Body of pancreas (tissue), 4 donors: Measurements from ENCODE around the gene LCN12. TPM values are rescaled to one million over a fixed set of nuclear protein-coding genes. Genes with fewer than 3 reads are reported as not detected.

Experiments
- ATAC-seq: fragments of 150-250 bp; one replicate; pipeline ENCODE4 v1.9.1; 2016
- DNase-seq, 4 donors: peaks; one replicate each; pipeline ENCODE4 v3.0.0-alpha.2; 2019
- H3K27ac ChIP-seq, 4 donors: fragments of 200-600 bp; sonication (generic); 1 replicate in 3 of 4; 2 replicates in 1 of 4; pipeline versions ENCODE4 v1.5.1 to v1.6.1; 2016 to 2019; ENCODE audit warnings: mild to moderate bottlenecking in 1 of 4, mixed read lengths in 1 of 4, moderate library complexity in 1 of 4
- H3K27me3 ChIP-seq, 2 donors: fragments of 200-600 bp; sonication (generic); one replicate each; pipeline ENCODE4 v1.6.0; 2016; ENCODE audit warnings: mild to moderate bottlenecking in 1 of 2
- H3K36me3 ChIP-seq, 2 donors: fragments of 200-600 bp; sonication (generic); replicated peaks in 1 of 2; 2 replicates each; pipeline ENCODE4 v1.5.1; 2016; ENCODE audit warnings: low read depth in 2 of 2; ENCODE audit not compliant: insufficient read depth in 1 of 2
- H3K4me1 ChIP-seq: fragments of 200-600 bp; sonication (generic); one replicate; pipeline ENCODE4 v1.6.0; 2016
- H3K4me3 ChIP-seq, 2 donors: fragments of 200-600 bp; sonication (generic); 1 replicate in 1 of 2; 2 replicates in 1 of 2; pipeline ENCODE4 v1.5.1; 2016 to 2019
- H3K9me3 ChIP-seq, 3 donors: fragments of 200-600 bp; sonication (generic); 1 replicate in 2 of 3; 2 replicates in 1 of 3; pipeline ENCODE4 v1.5.1; 2016
- CTCF ChIP-seq, 7 experiments: fragments of 450-650 bp in 4 of 7; fragments of 200-600 bp in 3 of 7; sonication (generic) in 3 of 7; IDR thresholded peaks; one replicate each; pipeline ENCODE4 v1.5.1; 2016 to 2019; ENCODE audit warnings: antibody characterized with exemption in 7 of 7
- POLR2A ChIP-seq, 3 donors: fragments of 450-650 bp; IDR thresholded peaks; one replicate each; pipeline ENCODE4 v1.6.1; 2016; ENCODE audit warnings: antibody characterized with exemption in 3 of 3, mild to moderate bottlenecking in 2 of 3
- WGBS, 2 donors: methylation state at CpG; one replicate each; pipeline ENCODE4 v1.1.5; 2017; 5-methylcytosine and 5-hydroxymethylcytosine counted together
- intact Hi-C: fragments of 100-400 bp; cut with DNase I; formaldehyde crosslinking; loops from one replicate; pipeline ENCODE4 v1.15.1; 2023
- total RNA-seq, 2 donors: library from RNA; depleted of rRNA; stranded (reverse); fragments of >200 nt; gene quantifications; one replicate each; pipeline ENCODE4 v1.1.0, GENCODE V29; 2016

LCN12 gene
- total RNA-seq, 2 donors from 2014 or later, result 1.3 to 4.9 TPM

DNA sequence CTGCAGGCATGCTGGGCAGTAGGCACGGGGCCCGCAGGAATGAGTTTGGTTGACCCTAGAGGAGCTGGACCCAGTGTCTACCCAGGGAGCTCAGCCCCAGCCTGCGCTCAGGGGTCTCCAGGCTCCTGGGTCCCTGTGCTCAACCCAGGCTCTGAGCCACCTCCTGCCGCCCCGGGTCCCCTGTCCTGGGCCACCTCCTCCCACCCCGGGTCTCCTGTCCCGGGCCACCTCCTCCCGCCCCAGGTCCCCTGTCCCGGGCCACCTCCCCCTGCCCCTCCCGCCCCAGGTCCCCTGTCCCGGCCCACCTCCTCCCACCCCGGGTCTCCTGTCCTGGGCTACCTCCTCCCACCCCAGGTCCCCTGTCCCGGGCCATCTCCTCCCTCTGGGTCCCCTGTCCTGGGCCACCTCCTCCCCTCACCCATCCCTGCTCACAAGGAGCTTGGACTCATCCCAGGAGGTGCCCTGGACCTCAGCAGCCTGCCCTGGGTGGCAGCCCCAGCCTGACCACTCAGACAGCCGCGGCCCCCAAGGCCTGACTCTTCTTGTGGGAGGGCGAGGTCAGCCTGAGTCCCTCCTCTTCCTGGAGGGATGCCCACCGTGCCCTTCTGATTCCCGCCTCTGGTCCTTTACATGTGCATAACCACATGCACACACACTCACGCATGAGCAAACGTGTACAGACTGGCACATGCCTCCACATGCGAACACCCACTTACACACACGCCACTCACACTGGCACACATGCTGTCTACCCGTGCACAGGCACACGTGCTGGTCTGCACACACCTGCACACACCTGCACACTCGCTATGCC, 2.4 kb downstream of the LCN12 start:
- no peaks in the 10 kb centered on the region for H3K9me3 ChIP-seq
- peaks cover 26% of the 10 kb centered on the region for H3K4me1 ChIP-seq
- DNase-seq (no peak), ATAC-seq (no peak)
- WGBS, 2 donors, result 86 to 88% methylated on average over 18 to 24 of the region's 25 CpGs
- no peak overlapping the region for H3K27ac ChIP-seq
- intact Hi-C loops, result loop anchor here (5.0 kb wide), 1 partner anchor 68 kb away; no protein-coding TSS in a partner anchor
- H3K36me3 ChIP-seq, result no peaks in the 10 kb centered on the region
- H3K27me3 ChIP-seq, result no peaks in the 10 kb centered on the region
- H3K4me3 ChIP-seq, result no peak overlapping the region
- TF ChIP-seq CTCF (IDR thresholded peaks at IDR 0.05), result no peak
- no peak for TF ChIP-seq POLR2A (IDR thresholded peaks at IDR 0.05)

DNA sequence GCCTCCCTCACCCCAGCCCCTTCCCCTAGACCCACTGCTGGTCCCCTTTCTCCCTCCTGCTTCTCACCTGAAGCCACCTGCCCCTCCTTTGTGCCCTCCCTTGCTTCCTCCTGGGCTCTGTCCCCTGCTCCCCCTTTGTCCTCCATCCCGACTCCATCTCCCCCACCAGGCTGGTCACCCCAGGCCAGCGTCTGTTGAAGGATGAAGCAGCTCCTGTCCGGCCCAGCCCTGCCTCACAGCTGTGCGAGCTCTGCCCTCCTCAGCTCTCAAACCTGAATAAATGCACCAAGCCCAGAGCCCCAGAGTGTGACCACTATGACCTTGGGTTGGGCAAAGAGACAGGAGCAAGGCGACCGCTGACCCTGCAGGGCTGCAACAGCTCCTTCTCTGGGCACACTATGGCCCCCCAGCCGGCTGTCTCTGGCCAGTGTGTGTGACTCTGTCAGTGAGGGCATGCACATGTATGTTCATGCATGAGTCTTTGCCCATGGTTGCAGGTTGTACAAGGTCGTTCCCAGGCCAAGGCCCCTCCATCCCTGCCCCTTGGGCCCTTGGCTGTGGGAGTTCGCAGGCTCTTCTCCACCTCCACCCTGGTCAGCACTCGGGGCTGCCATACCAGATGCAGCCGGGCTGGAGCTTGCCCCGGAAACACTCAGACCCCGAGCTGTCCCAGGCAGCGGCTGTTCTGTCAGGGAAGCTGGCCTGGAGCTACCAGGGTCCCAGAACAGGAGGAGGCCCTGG, 3.3 kb downstream of the LCN12 start:
- TF ChIP-seq POLR2A (IDR thresholded peaks at IDR 0.05), result no peak
- no peak for TF ChIP-seq CTCF (IDR thresholded peaks at IDR 0.05)
- DNase-seq (no peak), ATAC-seq (no peak)
- H3K27ac ChIP-seq, result no peak overlapping the region
- H3K9me3 ChIP-seq, result no peaks in the 10 kb centered on the region
- 87% methylated on average over 5 to 10 of the region's 14 CpGs for WGBS, 2 donors
- H3K36me3 ChIP-seq, result no peaks in the 10 kb centered on the region
- H3K4me1 ChIP-seq, result peaks cover 21% of the 10 kb centered on the region
- no peak overlapping the region for H3K4me3 ChIP-seq
- no peaks in the 10 kb centered on the region for H3K27me3 ChIP-seq
- intact Hi-C loops, result no loop called here

DNA sequence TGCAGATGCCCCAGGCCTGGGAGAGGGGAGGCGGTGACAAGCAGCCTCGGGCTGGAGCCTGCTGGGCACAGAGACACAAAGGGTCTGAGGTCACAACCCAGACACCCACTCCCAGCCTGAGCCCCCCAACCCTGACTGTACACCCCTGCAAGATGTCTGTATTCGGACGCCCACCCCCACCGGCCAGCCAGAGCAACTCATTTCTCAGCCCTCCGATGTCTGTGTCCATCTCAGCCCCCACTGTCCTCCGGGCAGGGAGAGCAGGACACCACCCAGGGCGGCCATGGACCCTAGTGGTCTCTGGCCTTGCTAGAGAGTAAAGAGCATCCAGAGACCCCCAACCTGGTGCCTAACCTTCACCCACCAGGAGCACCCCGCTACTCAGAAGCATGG, 3.9 kb downstream of the LCN12 start:
- H3K27me3 ChIP-seq, result no peaks in the 10 kb centered on the region
- H3K4me1 ChIP-seq, result peaks cover 15% of the 10 kb centered on the region
- WGBS, 2 donors, result 90 to 100% methylated on average over 2 to 9 of the region's 9 CpGs
- no peaks in the 10 kb centered on the region for H3K36me3 ChIP-seq
- no peak overlapping the region for H3K27ac ChIP-seq
- no peaks in the 10 kb centered on the region for H3K9me3 ChIP-seq
- H3K4me3 ChIP-seq, result no peak overlapping the region
- DNase-seq (no peak), ATAC-seq (no peak)
- intact Hi-C loops, result no loop called here
- TF ChIP-seq CTCF (IDR thresholded peaks at IDR 0.05), result no peak
- no peak for TF ChIP-seq POLR2A (IDR thresholded peaks at IDR 0.05)

- no peaks in the 10 kb centered on the region for H3K27me3 ChIP-seq
- no peaks in the 10 kb centered on the region for H3K9me3 ChIP-seq
- no peak overlapping the region for H3K27ac ChIP-seq
- intact Hi-C loops, result no loop called here
- no peak overlapping the region for H3K4me3 ChIP-seq
- DNase-seq (no peak), ATAC-seq (no peak)
- TF ChIP-seq CTCF (IDR thresholded peaks at IDR 0.05), result no peak
- no peak for TF ChIP-seq POLR2A (IDR thresholded peaks at IDR 0.05)
- H3K36me3 ChIP-seq, result no peaks in the 10 kb centered on the region
- WGBS, 2 donors, result 88 to 95% methylated on average over 4 of the region's 4 CpGs
- H3K4me1 ChIP-seq, result peaks cover 9% of the 10 kb centered on the region
Measured at GRCh38 chr9:136956604-136957003, 4.5 kb downstream of the LCN12 start.
